C4-2B (cell line): ENCODE measurements around the gene ERMN.

Experiments used
- CTCF ChIP-seq: fragments of 450-650 bp; conservative IDR thresholded peaks from 2 replicates; pipeline ENCODE4 v1.5.1; 2017; ENCODE audit warnings: mild to moderate bottlenecking
- ZFX ChIP-seq: fragments of 450-650 bp; IDR thresholded peaks from 2 replicates; pipeline ENCODE4 v1.6.1; 2017

GRCh38 chr2:157318884-157319283 is 6.7 kb downstream of the ERMN start:
- TF ChIP-seq CTCF (no peak), ZFX (no peak)
